Testis (tissue), 3 donors: Measurements from ENCODE around the gene ZNF350. TPM values are rescaled to one million over a fixed set of nuclear protein-coding genes. Genes with fewer than 3 reads are reported as not detected.
"Not testable (repeated sequence)": the region's sequence is repeated elsewhere in the genome, so short reads cannot be mapped to it uniquely, and the experiment has no call there.

Experiments
- DNase-seq: peaks from one replicate; pipeline ENCODE4 v3.0.0-alpha.2; 2019
- H3K27ac ChIP-seq, 2 donors: fragments of 200-600 bp; sonication (generic); one replicate each; pipeline ENCODE4 v1.5.1; 2019
- H3K27me3 ChIP-seq: fragments of 200-600 bp; sonication (generic); one replicate; pipeline ENCODE4 v1.5.1; 2019
- H3K36me3 ChIP-seq: fragments of 200-600 bp; sonication (generic); one replicate; pipeline ENCODE4 v1.5.1; 2017; ENCODE audit warnings: low read depth; ENCODE audit errors: missing control alignments
- H3K4me1 ChIP-seq: fragments of 200-600 bp; sonication (generic); one replicate; pipeline ENCODE4 v1.5.1; 2019
- H3K4me3 ChIP-seq, 2 donors: fragments of 200-600 bp; sonication (generic); one replicate each; pipeline ENCODE4 v1.5.1; 2017 to 2019
- H3K9me3 ChIP-seq: fragments of 200-600 bp; sonication (generic); one replicate; pipeline ENCODE4 v1.5.1; 2017
- CTCF ChIP-seq, 3 experiments: fragments of 450-650 bp in 2 of 3; fragments of 200-600 bp in 1 of 3; sonication (generic) in 1 of 3; IDR thresholded peaks; one replicate each; pipeline ENCODE4 v1.5.1; 2016 to 2019; ENCODE audit warnings: antibody characterized with exemption in 3 of 3, mild to moderate bottlenecking in 2 of 3, moderate library complexity in 1 of 3
- POLR2A ChIP-seq: fragments of 450-650 bp; IDR thresholded peaks from one replicate; pipeline ENCODE4 v1.6.1; 2017; ENCODE audit warnings: antibody characterized with exemption, mild to moderate bottlenecking, moderate library complexity
- WGBS, 2 donors: methylation state at CpG; one replicate each; pipeline ENCODE4 v1.1.5; 2018; 5-methylcytosine and 5-hydroxymethylcytosine counted together
- intact Hi-C: fragments of 100-400 bp; cut with DNase I; formaldehyde crosslinking; loops from one replicate; pipeline ENCODE4 v1.15.1; 2023; ENCODE audit warnings: low total_unique reads
- polyA plus RNA-seq: library from polyadenylated mRNA; stranded (reverse); fragments of 350-450 nt; fragmentation: Illumina TruSeq; extraction: RNeasy Lipid Tissue Mini Kit (QIAGEN cat#74804); gene quantifications from one replicate; pipeline ENCODE4 v1.2.3, GENCODE V29; 2014; ENCODE audit warnings: low read depth, low replicate concordance; ENCODE audit not compliant: insufficient read depth
- total RNA-seq, 2 donors: library from RNA; depleted of rRNA; stranded (reverse); fragments of >200 nt; gene quantifications; one replicate each; pipeline ENCODE4 v1.2.3, GENCODE V29; 2016

The ZNF350 gene
- total and polyA plus RNA-seq, 3 donors from 2014 or later = 7.5 to 19.0 (median 18.0) TPM

GRCh38 chr19:51994048-51994644 lies 7.5 kb upstream of the ZNF350 start:
- 94 to 98% methylated on average over 2 of the region's 2 CpGs for WGBS, 2 donors
- H3K9me3 ChIP-seq = peaks cover 7% of the 10 kb centered on the region
- H3K36me3 ChIP-seq = no peaks in the 10 kb centered on the region

GRCh38 chr19:51993422-51993821 lies 6.8 kb upstream of the ZNF350 start:
- WGBS, 2 donors = 96 to 99% methylated on average over 10 of the region's 10 CpGs
- no peak for TF ChIP-seq CTCF (IDR thresholded peaks at IDR 0.05)
- no peak for TF ChIP-seq POLR2A
- no peaks in the 10 kb centered on the region for H3K27me3 ChIP-seq
- no peak overlapping the region for H3K27ac ChIP-seq
- no peaks in the 10 kb centered on the region for H3K36me3 ChIP-seq
- no peaks in the 10 kb centered on the region for H3K4me1 ChIP-seq
- H3K4me3 ChIP-seq = no peak overlapping the region
- intact Hi-C loops = no loop called here
- H3K9me3 ChIP-seq = peaks cover 7% of the 10 kb centered on the region
- DNase-seq = no peak

More at GRCh38 chr19:51994048-51994644, 7.5 kb upstream of the ZNF350 start:
- no peak overlapping the region for H3K4me3 ChIP-seq
- H3K27me3 ChIP-seq = no peaks in the 10 kb centered on the region
- H3K27ac ChIP-seq = no peak overlapping the region
- no peak for TF ChIP-seq CTCF (IDR thresholded peaks at IDR 0.05)
- no peak for TF ChIP-seq POLR2A
- H3K4me1 ChIP-seq = no peaks in the 10 kb centered on the region
- DNase-seq = no peak
- intact Hi-C loops = no loop called here

- Histone ChIP-seq H3K36me3 (no peaks in the 10 kb centered on the region), H3K4me1 (peaks cover 15% of the 10 kb centered on the region), H3K4me3 (no peak overlapping the region), H3K27ac (no peak overlapping the region), H3K27me3 (no peaks in the 10 kb centered on the region), H3K9me3 (no peaks in the 10 kb centered on the region)
- intact Hi-C loops = no loop called here
- TF ChIP-seq CTCF (IDR thresholded peaks at IDR 0.05) (no peak), POLR2A (no peak)
- 81 to 90% methylated on average over 4 of the region's 4 CpGs for WGBS, 2 donors
- no peak for DNase-seq
These were observed 3.3 kb downstream of the ZNF350 start for GRCh38 chr19:51983361-51983760.

- intact Hi-C loops = not testable (repeated sequence)
These were observed 5.7 kb downstream of the ZNF350 start for GRCh38 chr19:51980926-51981325.

GRCh38 chr19:51980116-51980736 lies 6.4 kb downstream of the ZNF350 start:
- no peaks in the 10 kb centered on the region for H3K9me3 ChIP-seq
- no peak overlapping the region for H3K27ac ChIP-seq
- no peaks in the 10 kb centered on the region for H3K36me3 ChIP-seq
- no peak for DNase-seq
- H3K4me1 ChIP-seq = peaks cover 9% of the 10 kb centered on the region
- TF ChIP-seq POLR2A (no peak), CTCF (IDR thresholded peaks at IDR 0.05) (no peak)
- no peak overlapping the region for H3K4me3 ChIP-seq
- no peaks in the 10 kb centered on the region for H3K27me3 ChIP-seq
- intact Hi-C loops = no loop called here
- WGBS, 2 donors = 79 to 95% methylated on average over 6 of the region's 6 CpGs

More at GRCh38 chr19:51980926-51981325, 5.7 kb downstream of the ZNF350 start:
- not testable (repeated sequence) for H3K27ac ChIP-seq, DNase-seq, H3K27me3 ChIP-seq, H3K36me3 ChIP-seq, H3K4me3 ChIP-seq, H3K9me3 ChIP-seq
- 91 to 94% methylated on average over 6 of the region's 6 CpGs for WGBS, 2 donors
- H3K4me1 ChIP-seq = peaks cover 15% of the 10 kb centered on the region
